ENCODE results near the gene CITED4.

- TF ChIP-seq HDAC1 (IDR thresholded peaks at IDR 0.05) (no peak), CTCF (IDR thresholded peaks at IDR 0.05 in 2 of 3, conservative IDR thresholded peaks at IDR 0.05 in 1 of 3; ENCODE audit: insufficient read depth in 2 of 3, low read depth in 1 of 3, low read length in 3 of 3) (no peak), ZNF740 (CRISPR knock-in tag; IDR thresholded peaks at IDR 0.05) (no peak), ZNF740 (tag; IDR thresholded peaks at IDR 0.05) (no peak), JUND (IDR thresholded peaks at IDR 0.05; ENCODE audit: borderline replicate concordance, low read depth, low read length) (no peak), JUND (tag; IDR thresholded peaks at IDR 0.05; ENCODE audit: borderline replicate concordance, low read depth, low read length) (no peak), YY1 (IDR thresholded peaks at IDR 0.05; ENCODE audit: borderline replicate concordance in 1 of 3, control insufficient read depth in 1 of 3, extremely low read depth in 1 of 3, insufficient read depth in 3 of 3, insufficient read length in 1 of 3, insufficient replicate concordance in 2 of 3, low read depth in 1 of 3, low read length in 2 of 3) (no peak), CEBPZ (IDR thresholded peaks at IDR 0.05; ENCODE audit: borderline replicate concordance, low read depth, low read length) (no peak), TEAD4 (IDR thresholded peaks at IDR 0.05; ENCODE audit: low read length) (no peak), TEAD4 (CRISPR knock-in tag; IDR thresholded peaks at IDR 0.05; ENCODE audit: borderline replicate concordance) (no peak), TARDBP (IDR thresholded peaks at IDR 0.05) (no peak), CHAMP1 (IDR thresholded peaks at IDR 0.05) (no peak), HMGXB4 (CRISPR knock-in tag; IDR thresholded peaks at IDR 0.05) (no peak), HNRNPH1 (optimal IDR thresholded peaks at IDR 0.05; ENCODE audit: low read depth, low read length) (no peak), POLR2AphosphoS5 (IDR thresholded peaks at IDR 0.05; ENCODE audit: control insufficient read depth, insufficient read depth, low read depth, low read length) (no peak), CHCHD3 (CRISPR knock-in tag; IDR thresholded peaks at IDR 0.05) (no peak), RBM34 (IDR thresholded peaks at IDR 0.05; ENCODE audit: borderline replicate concordance, insufficient read depth, low read length) (no peak)
These were observed 22.9 kb downstream of the CITED4 start for GRCh38 chr1:40838980-40839942.

Data from K562 (cell line).